ENCODE data around the gene PGPEP1.
"Not testable (repeated sequence)": the region's sequence is repeated elsewhere in the genome, so short reads cannot be mapped to it uniquely, and the experiment has no call there.

Gene PGPEP1

GRCh38 chr19:18350490-18350889 is 10.1 kb downstream of the PGPEP1 start:
- Histone ChIP-seq H3K9me3 (ENCODE audit: severe bottlenecking) (no peaks in the 10 kb centered on the region), H3K4me1 (ENCODE audit: insufficient read depth, poor library complexity, severe bottlenecking) (no peaks in the 10 kb centered on the region), H3K36me3 (ENCODE audit: low read depth) (no peaks in the 10 kb centered on the region), H3K27me3 (ENCODE audit: insufficient read depth, poor library complexity, severe bottlenecking) (no peaks in the 10 kb centered on the region), H3K4me3 (ENCODE audit: severe bottlenecking) (no peak overlapping the region), H3K27ac (ENCODE audit: poor library complexity, severe bottlenecking) (no peak overlapping the region)
- ATAC-seq (ENCODE audit: low read depth) (no peak), DNase-seq (ENCODE audit: low spot score) (no peak)
- no peak for TF ChIP-seq CTCF (IDR thresholded peaks at IDR 0.05; ENCODE audit: poor library complexity, severe bottlenecking)

- Histone ChIP-seq H3K4me1 (ENCODE audit: insufficient read depth, poor library complexity, severe bottlenecking) (no peaks in the 10 kb centered on the region), H3K27ac (ENCODE audit: poor library complexity, severe bottlenecking) (no peak overlapping the region), H3K9me3 (ENCODE audit: severe bottlenecking) (no peaks in the 10 kb centered on the region), H3K36me3 (ENCODE audit: low read depth) (no peaks in the 10 kb centered on the region; the same call in 1 of the 2 replicates), H3K27me3 (ENCODE audit: insufficient read depth, poor library complexity, severe bottlenecking) (no peaks in the 10 kb centered on the region), H3K4me3 (ENCODE audit: severe bottlenecking) (no peak overlapping the region)
- DNase-seq (ENCODE audit: low spot score) (no peak), ATAC-seq (ENCODE audit: low read depth) (no peak)
- TF ChIP-seq CTCF (IDR thresholded peaks at IDR 0.05; ENCODE audit: poor library complexity, severe bottlenecking) = no peak
These were observed 11.1 kb downstream of the PGPEP1 start for GRCh38 chr19:18351544-18351943.

GRCh38 chr19:18353378-18354005 is 13.1 kb downstream of the PGPEP1 start:
- no peak for TF ChIP-seq CTCF (IDR thresholded peaks at IDR 0.05; ENCODE audit: poor library complexity, severe bottlenecking)
- Histone ChIP-seq H3K27me3 (ENCODE audit: insufficient read depth, poor library complexity, severe bottlenecking) (no peaks in the 10 kb centered on the region), H3K36me3 (ENCODE audit: low read depth) (peaks cover 10% of the 10 kb centered on the region), H3K4me1 (ENCODE audit: insufficient read depth, poor library complexity, severe bottlenecking) (no peaks in the 10 kb centered on the region), H3K27ac (ENCODE audit: poor library complexity, severe bottlenecking) (no peak overlapping the region), H3K4me3 (ENCODE audit: severe bottlenecking) (no peak overlapping the region), H3K9me3 (ENCODE audit: severe bottlenecking) (no peaks in the 10 kb centered on the region)
- DNase-seq (ENCODE audit: low spot score) = no peak
- no peak for ATAC-seq (ENCODE audit: low read depth)

- ATAC-seq (ENCODE audit: low read depth); H3K27me3 ChIP-seq (ENCODE audit: insufficient read depth, poor library complexity, severe bottlenecking); H3K27ac ChIP-seq (ENCODE audit: poor library complexity, severe bottlenecking); H3K9me3 ChIP-seq (ENCODE audit: severe bottlenecking); DNase-seq (ENCODE audit: low spot score); H3K4me1 ChIP-seq (ENCODE audit: insufficient read depth, poor library complexity, severe bottlenecking); H3K4me3 ChIP-seq (ENCODE audit: severe bottlenecking): not testable (repeated sequence)
- H3K36me3 ChIP-seq (ENCODE audit: low read depth) = peaks cover 10% of the 10 kb centered on the region
These were observed 14.3 kb downstream of the PGPEP1 start for GRCh38 chr19:18354743-18355142.

- H3K9me3 ChIP-seq (ENCODE audit: severe bottlenecking) = no peaks in the 10 kb centered on the region
These were observed 16.6 kb downstream of the PGPEP1 start for GRCh38 chr19:18357041-18357440.

More at GRCh38 chr19:18357041-18357440, 16.6 kb downstream of the PGPEP1 start:
- no peak for TF ChIP-seq CTCF (IDR thresholded peaks at IDR 0.05; ENCODE audit: poor library complexity, severe bottlenecking)
- no peak for DNase-seq (ENCODE audit: low spot score)
- Histone ChIP-seq H3K27ac (ENCODE audit: poor library complexity, severe bottlenecking) (no peak overlapping the region), H3K36me3 (ENCODE audit: low read depth) (peaks cover 10% of the 10 kb centered on the region), H3K4me3 (ENCODE audit: severe bottlenecking) (no peak overlapping the region), H3K27me3 (ENCODE audit: insufficient read depth, poor library complexity, severe bottlenecking) (no peaks in the 10 kb centered on the region), H3K4me1 (ENCODE audit: insufficient read depth, poor library complexity, severe bottlenecking) (no peaks in the 10 kb centered on the region)
- no peak for ATAC-seq (ENCODE audit: low read depth)
